Measurements from ENCODE around the gene SPOP.

DNA sequence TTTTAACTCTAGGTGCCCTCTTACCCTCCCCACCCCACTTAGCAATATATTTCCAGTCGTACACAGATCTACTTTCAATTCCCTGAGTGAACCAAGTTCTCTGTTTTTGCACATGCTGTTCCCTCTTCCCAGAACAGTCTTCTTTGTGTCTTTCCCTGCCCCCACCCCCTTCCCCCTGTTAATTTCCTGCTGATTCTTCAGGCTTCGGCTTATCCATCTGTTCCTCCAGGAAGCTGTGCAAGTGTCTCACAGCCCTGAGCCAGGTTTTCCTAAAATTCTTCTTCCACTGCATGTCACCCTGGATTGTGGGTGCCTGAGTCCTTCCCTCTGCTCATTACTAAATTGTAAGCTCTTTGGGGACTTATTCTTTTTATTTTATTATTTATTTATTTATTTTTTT lies 12.4 kb upstream of the SPOP start:
- no peak for TF ChIP-seq POLR2A (IDR thresholded peaks at IDR 0.05)
- TF ChIP-seq, protein P1, sequence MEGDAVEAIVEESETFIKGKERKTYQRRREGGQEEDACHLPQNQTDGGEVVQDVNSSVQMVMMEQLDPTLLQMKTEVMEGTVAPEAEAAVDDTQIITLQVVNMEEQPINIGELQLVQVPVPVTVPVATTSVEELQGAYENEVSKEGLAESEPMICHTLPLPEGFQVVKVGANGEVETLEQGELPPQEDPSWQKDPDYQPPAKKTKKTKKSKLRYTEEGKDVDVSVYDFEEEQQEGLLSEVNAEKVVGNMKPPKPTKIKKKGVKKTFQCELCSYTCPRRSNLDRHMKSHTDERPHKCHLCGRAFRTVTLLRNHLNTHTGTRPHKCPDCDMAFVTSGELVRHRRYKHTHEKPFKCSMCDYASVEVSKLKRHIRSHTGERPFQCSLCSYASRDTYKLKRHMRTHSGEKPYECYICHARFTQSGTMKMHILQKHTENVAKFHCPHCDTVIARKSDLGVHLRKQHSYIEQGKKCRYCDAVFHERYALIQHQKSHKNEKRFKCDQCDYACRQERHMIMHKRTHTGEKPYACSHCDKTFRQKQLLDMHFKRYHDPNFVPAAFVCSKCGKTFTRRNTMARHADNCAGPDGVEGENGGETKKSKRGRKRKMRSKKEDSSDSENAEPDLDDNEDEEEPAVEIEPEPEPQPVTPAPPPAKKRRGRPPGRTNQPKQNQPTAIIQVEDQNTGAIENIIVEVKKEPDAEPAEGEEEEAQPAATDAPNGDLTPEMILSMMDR (IDR thresholded peaks at IDR 0.05), result no peak
